GM21717 (cell line): Measurements from ENCODE around the gene ZNF792.
"Not testable (repeated sequence)": the region's sequence is repeated elsewhere in the genome, so short reads cannot be mapped to it uniquely, and the experiment has no call there.

Experiments used
- ATAC-seq: cut with Tn5 transposase; IDR thresholded peaks from one replicate; pipeline ENCODE4 v1.9.1; 2021; ENCODE audit warnings: mild to moderate bottlenecking, moderate library complexity; ENCODE audit not compliant: unreplicated experiment

ZNF792 gene

GRCh38 chr19:34926685-34927375 lies 37.2 kb downstream of the ZNF792 start, which contains the start of gene ZNF30:
ZNF30 (plus strand) TSS chr19:34926903; CDS start chr19:34929948, 3,045 bp downstream.
- no peak for ATAC-seq

- no peak for ATAC-seq
Observed at GRCh38 chr19:34926361-34926684, 37.7 kb downstream of the ZNF792 start.

GRCh38 chr19:34925278-34925855 lies 38.7 kb downstream of the ZNF792 start:
- no peak for ATAC-seq

- not testable (repeated sequence) for ATAC-seq
Observed at GRCh38 chr19:34920090-34920786, 43.8 kb downstream of the ZNF792 start.

GRCh38 chr19:34918190-34918589 lies 45.8 kb downstream of the ZNF792 start:
- no peak for ATAC-seq

GRCh38 chr19:34917144-34917543 lies 46.9 kb downstream of the ZNF792 start:
- not testable (repeated sequence) for ATAC-seq

GRCh38 chr19:34910770-34911169 lies 53.3 kb downstream of the ZNF792 start:
- ATAC-seq = no peak
